ENCODE measurements around the gene HNRNPUL2. TPM values are rescaled to one million over a fixed set of nuclear protein-coding genes. Genes with fewer than 3 reads are reported as not detected.

HNRNPUL2 gene
- total RNA-seq, 2 experiments from 2014 or later, result 56.0 to 62.3 TPM

- intact Hi-C loops (cut with micrococcal nuclease), result loop anchor here (2.0 kb wide), 2 partner anchors 56 to 74 kb away; partner anchors contain the start of genes INTS5 and UQCC3
- H3K36me3 Mint-ChIP-seq, result peaks cover 66% of the 10 kb centered on the region
- CTCF ChIA-PET, result interaction anchor here (0.7 to 1.5 kb wide), 9 partner anchors 11 to 333 kb away, joined by 3 to 9 read pairs (median 3); partner anchors contain the start of genes C11orf98, CSKMT and ZBTB3
- peaks cover 49% of the 10 kb centered on the region for H3K4me1 Mint-ChIP-seq (ENCODE audit: low read depth)
- no peaks in the 10 kb centered on the region for H3K9me3 Mint-ChIP-seq
- POLR2A ChIA-PET, result interaction anchor here (0.8 to 5.3 kb wide), 18 partner anchors 9 to 173 kb away, joined by 3 to 48 read pairs (median 11); partner anchors contain the start of genes C11orf98, CSKMT, INTS5 and LBHD1
- peak; percentile 37 for DNase-seq
- peak overlapping the region; percentile 93 for H3K27ac Mint-ChIP-seq
- no peaks in the 10 kb centered on the region for H3K27me3 Mint-ChIP-seq
- H3K4me3 Mint-ChIP-seq, result peak overlapping the region; percentile 99
These were observed 922 bp downstream of the HNRNPUL2 start for GRCh38 chr11:62726156-62726914.

DNA sequence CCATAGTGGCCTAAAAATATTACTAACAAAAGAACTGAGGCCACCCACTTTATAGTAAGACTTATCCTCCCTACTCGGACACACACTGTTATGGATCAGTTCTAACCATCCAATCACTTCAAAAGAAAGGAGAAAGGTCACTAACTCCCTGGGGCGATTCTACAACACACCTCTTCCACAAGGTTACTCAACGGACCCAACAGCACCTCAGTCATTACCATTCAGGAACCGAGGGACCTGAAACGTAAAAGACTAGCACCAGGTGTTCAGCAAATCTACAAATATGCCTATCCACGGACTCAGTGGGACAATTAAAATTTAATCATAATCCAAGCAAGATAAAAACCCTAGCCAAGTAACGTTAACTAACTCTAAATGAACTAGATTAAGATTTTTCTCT lies 1.6 kb downstream of the HNRNPUL2 start:
- Mint-ChIP-seq H3K36me3 (peaks cover 68% of the 10 kb centered on the region), H3K9me3 (no peaks in the 10 kb centered on the region), H3K4me3 (peak overlapping the region; percentile 99), H3K4me1 (ENCODE audit: low read depth) (peaks cover 48% of the 10 kb centered on the region), H3K27me3 (no peaks in the 10 kb centered on the region), H3K27ac (peak overlapping the region; percentile 93)
- DNase-seq, result no peak
- intact Hi-C loops (cut with micrococcal nuclease), result loop anchor here (2.0 kb wide), 2 partner anchors 55 to 73 kb away; partner anchors contain the start of genes INTS5 and UQCC3
- ChIA-PET POLR2A (interaction anchor here (0.8 to 5.3 kb wide), 4 partner anchors 8 to 130 kb away, joined by 3 to 48 read pairs (median 6); no protein-coding TSS in a partner anchor), CTCF (interaction anchor here (0.7 to 1.4 kb wide), 4 partner anchors 20 to 333 kb away, joined by 3 to 4 read pairs (median 3); partner anchors contain the start of gene ZBTB3)

DNA sequence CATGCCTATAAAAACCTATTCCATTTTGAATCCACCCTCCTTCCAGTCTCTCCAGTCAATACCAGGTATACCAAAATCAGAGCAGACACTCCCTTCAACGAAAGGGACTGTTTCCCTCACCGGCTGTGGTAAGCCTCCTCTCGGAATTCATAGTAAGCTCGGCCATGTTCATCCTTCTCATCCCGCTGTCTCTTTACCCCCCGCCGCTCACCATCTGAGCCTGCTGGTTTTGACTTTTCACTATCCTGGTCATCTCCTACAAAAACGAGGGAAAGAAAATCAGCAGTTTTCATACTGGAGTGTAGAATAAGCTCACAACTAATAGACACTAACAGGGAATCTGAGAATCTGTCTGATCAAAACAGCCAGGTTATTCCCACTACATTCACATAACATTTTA lies 3.1 kb downstream of the HNRNPUL2 start:
- Mint-ChIP-seq H3K4me3 (peak overlapping the region; percentile 99), H3K4me1 (ENCODE audit: low read depth) (peaks cover 48% of the 10 kb centered on the region), H3K27me3 (no peaks in the 10 kb centered on the region), H3K9me3 (no peaks in the 10 kb centered on the region), H3K27ac (peak overlapping the region; percentile 50), H3K36me3 (peaks cover 74% of the 10 kb centered on the region)
- ChIA-PET POLR2A (interaction anchor here (5.3 kb wide), 1 partner anchor 131 kb away, joined by 48 read pairs; no protein-coding TSS in a partner anchor), CTCF (interaction anchor here (1.3 to 1.9 kb wide), 3 partner anchors 12 to 133 kb away, joined by 4 to 7 read pairs (median 4); partner anchors contain the start of gene TUT1)
- DNase-seq, result no peak
- intact Hi-C loops (cut with micrococcal nuclease), result no loop called here

GRCh38 chr11:62721994-62722393 lies 5.3 kb downstream of the HNRNPUL2 start:
- Mint-ChIP-seq H3K36me3 (peaks cover 82% of the 10 kb centered on the region), H3K4me3 (no peak overlapping the region), H3K9me3 (no peaks in the 10 kb centered on the region), H3K4me1 (ENCODE audit: low read depth) (peaks cover 58% of the 10 kb centered on the region), H3K27me3 (no peaks in the 10 kb centered on the region), H3K27ac (no peak overlapping the region)
- intact Hi-C loops (cut with micrococcal nuclease), result no loop called here
- CTCF ChIA-PET, result no interaction called here
- DNase-seq, result no peak
- POLR2A ChIA-PET, result no interaction called here

DNA sequence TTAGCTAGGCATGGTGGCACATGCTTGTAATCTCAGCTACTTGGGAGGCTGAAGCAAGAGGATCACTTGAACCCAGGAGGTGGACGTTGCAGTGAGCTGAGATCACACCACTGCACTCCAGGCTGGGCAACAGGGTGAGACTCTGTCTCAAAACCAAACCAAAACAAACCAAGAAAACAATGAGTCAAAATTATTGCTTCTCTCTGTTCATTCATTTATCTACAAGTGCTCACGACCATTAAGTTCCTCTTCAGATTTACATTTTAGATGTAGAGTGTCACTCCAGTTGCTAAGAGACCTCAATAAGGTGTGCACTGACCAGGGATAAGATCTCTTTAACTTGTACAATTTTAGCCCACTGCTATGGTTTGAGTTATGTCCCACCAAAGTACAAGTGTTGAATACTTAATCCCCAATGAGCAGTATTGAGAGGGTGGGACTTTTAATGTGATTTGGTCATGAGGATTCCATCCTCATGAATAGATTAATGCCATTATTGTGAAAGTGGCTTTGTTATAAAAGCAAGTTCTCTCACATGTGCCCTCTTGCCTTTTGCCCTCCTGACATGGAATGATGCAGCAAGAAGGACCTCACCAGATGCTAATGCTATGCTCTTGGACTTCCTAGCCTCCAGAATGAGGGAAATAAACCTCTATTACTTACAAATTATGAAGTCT lies 7.8 kb downstream of the HNRNPUL2 start:
- H3K27ac Mint-ChIP-seq, result peak overlapping the region; percentile 46
- H3K36me3 Mint-ChIP-seq, result peaks cover 83% of the 10 kb centered on the region
- CTCF ChIA-PET, result interaction anchor here (0.9 kb wide), 1 partner anchor 67 kb away, joined by 3 read pairs; no protein-coding TSS in a partner anchor
- H3K27me3 Mint-ChIP-seq, result no peaks in the 10 kb centered on the region
- peaks cover 64% of the 10 kb centered on the region for H3K4me1 Mint-ChIP-seq (ENCODE audit: low read depth)
- no peak overlapping the region for H3K4me3 Mint-ChIP-seq
- intact Hi-C loops (cut with micrococcal nuclease), result no loop called here
- no peaks in the 10 kb centered on the region for H3K9me3 Mint-ChIP-seq
- POLR2A ChIA-PET, result interaction anchor here (0.9 to 1.1 kb wide), 2 partner anchors 9 to 122 kb away, joined by 3 to 4 read pairs; partner anchors contain the start of gene TTC9C
- DNase-seq, result no peak

DNA sequence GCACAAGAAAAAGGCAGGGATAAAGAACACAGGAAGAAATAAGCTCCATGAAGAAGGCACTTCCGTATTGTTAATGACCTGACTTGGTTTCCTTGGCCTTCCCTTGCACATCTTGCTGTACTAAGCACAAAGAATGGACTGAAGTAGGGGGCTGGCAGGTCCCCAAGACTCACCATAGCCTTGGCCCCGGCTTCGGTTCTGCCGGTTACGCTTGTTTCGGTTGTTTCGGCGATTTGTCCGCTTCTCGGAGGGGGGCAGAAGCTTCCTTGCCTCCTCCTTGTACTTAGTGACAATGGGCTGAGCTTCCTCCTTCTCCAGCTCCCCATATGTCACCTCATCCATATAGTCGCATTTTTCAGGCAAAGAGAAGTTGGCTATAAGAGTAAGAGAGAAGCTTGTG lies 10.4 kb downstream of the HNRNPUL2 start:
- Mint-ChIP-seq H3K27ac (peak overlapping the region; percentile 24), H3K4me1 (ENCODE audit: low read depth) (peaks cover 67% of the 10 kb centered on the region), H3K4me3 (no peak overlapping the region), H3K27me3 (no peaks in the 10 kb centered on the region), H3K36me3 (peaks cover 73% of the 10 kb centered on the region), H3K9me3 (no peaks in the 10 kb centered on the region)
- POLR2A ChIA-PET, result interaction anchor here (1.4 kb wide), 1 partner anchor 10 kb away, joined by 8 read pairs; the partner anchor contains the start of genes HNRNPUL2 and TTC9C
- DNase-seq, result no peak
- CTCF ChIA-PET, result interaction anchor here (1.3 kb wide), 1 partner anchor 22 kb away, joined by 7 read pairs; no protein-coding TSS in a partner anchor
- intact Hi-C loops (cut with micrococcal nuclease), result no loop called here

DNA sequence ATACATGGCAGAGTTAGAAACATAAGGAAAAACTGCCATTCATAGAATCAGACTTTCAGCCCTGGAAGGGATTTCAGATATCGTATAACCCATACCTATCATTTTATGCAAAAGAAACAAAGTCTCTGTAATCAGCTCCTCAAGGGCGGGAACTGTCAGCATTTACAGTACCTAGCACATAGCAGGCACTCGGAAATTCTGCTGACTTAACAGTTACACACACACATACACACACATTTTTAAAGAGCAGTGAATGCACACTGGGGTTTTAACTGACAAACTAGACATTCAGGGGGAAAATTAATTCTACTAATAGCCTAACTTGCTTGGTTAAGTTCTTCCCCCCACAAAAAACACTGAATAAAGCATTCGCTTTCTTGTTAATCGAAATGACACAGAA lies 11.1 kb downstream of the HNRNPUL2 start:
- Mint-ChIP-seq H3K27ac (peak overlapping the region; percentile 7), H3K36me3 (peaks cover 70% of the 10 kb centered on the region), H3K27me3 (no peaks in the 10 kb centered on the region), H3K4me1 (ENCODE audit: low read depth) (peaks cover 63% of the 10 kb centered on the region), H3K9me3 (no peaks in the 10 kb centered on the region), H3K4me3 (no peak overlapping the region)
- DNase-seq, result no peak
- ChIA-PET CTCF (interaction anchor here (1.3 kb wide), 1 partner anchor 21 kb away, joined by 7 read pairs; no protein-coding TSS in a partner anchor), POLR2A (no interaction called here)
- intact Hi-C loops (cut with micrococcal nuclease), result no loop called here

- Mint-ChIP-seq H3K27ac (peak overlapping the region; percentile 63), H3K27me3 (no peaks in the 10 kb centered on the region), H3K36me3 (peaks cover 70% of the 10 kb centered on the region), H3K4me1 (ENCODE audit: low read depth) (peaks cover 63% of the 10 kb centered on the region), H3K4me3 (no peak overlapping the region), H3K9me3 (no peaks in the 10 kb centered on the region)
- intact Hi-C loops (cut with micrococcal nuclease), result no loop called here
- ChIA-PET POLR2A (no interaction called here), CTCF (interaction anchor here (1.1 to 1.5 kb wide), 3 partner anchors 12 to 94 kb away, joined by 3 to 7 read pairs (median 3); partner anchors contain the start of genes B3GAT3 and HNRNPUL2)
- no peak for DNase-seq
These were observed 11.8 kb downstream of the HNRNPUL2 start for GRCh38 chr11:62715150-62716130.

GRCh38 chr11:62713343-62713742 lies 13.9 kb downstream of the HNRNPUL2 start:
- H3K4me3 Mint-ChIP-seq, result no peak overlapping the region
- no peaks in the 10 kb centered on the region for H3K9me3 Mint-ChIP-seq
- POLR2A ChIA-PET, result interaction anchor here (1.0 kb wide), 1 partner anchor 119 kb away, joined by 3 read pairs; the partner anchor contains the start of gene STX5
- H3K4me1 Mint-ChIP-seq (ENCODE audit: low read depth), result peaks cover 65% of the 10 kb centered on the region
- H3K36me3 Mint-ChIP-seq, result peaks cover 65% of the 10 kb centered on the region
- H3K27me3 Mint-ChIP-seq, result no peaks in the 10 kb centered on the region
- CTCF ChIA-PET, result interaction anchor here (1.0 to 1.2 kb wide), 4 partner anchors 12 to 145 kb away, joined by 3 to 4 read pairs (median 3); partner anchors contain the start of gene POLR2G
- intact Hi-C loops (cut with micrococcal nuclease), result no loop called here
- peak overlapping the region; percentile 87 for H3K27ac Mint-ChIP-seq
- DNase-seq, result no peak

DNA sequence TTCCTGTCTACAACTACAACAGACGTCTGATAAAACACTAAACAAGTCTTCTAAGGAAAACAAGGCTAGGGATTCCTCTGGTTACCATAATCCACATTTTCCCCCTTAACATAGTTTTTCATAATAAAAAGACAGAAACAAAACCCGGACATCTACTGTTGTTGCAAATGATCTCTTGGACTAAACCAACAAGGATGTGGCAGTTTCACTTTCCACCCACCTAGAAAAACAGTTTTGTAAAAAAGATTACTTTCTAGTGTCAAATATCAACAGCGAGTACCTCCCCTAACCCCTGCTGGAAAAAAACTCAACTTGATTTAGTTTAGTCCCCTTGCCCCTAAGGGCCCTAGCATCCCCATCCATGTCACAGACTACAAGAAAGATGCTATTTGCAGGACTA lies 14.4 kb downstream of the HNRNPUL2 start:
- intact Hi-C loops (cut with micrococcal nuclease), result no loop called here
- Mint-ChIP-seq H3K27me3 (no peaks in the 10 kb centered on the region), H3K27ac (peak overlapping the region; percentile 87), H3K9me3 (no peaks in the 10 kb centered on the region), H3K36me3 (peaks cover 61% of the 10 kb centered on the region), H3K4me1 (ENCODE audit: low read depth) (peaks cover 66% of the 10 kb centered on the region), H3K4me3 (no peak overlapping the region)
- ChIA-PET CTCF (interaction anchor here (0.8 to 1.2 kb wide), 5 partner anchors 12 to 145 kb away, joined by 3 to 4 read pairs (median 3); partner anchors contain the start of genes HNRNPUL2 and POLR2G), POLR2A (interaction anchor here (0.8 kb wide), 1 partner anchor 17 kb away, joined by 3 read pairs; no protein-coding TSS in a partner anchor)
- DNase-seq, result no peak

Measured in activated CD4-positive, alpha-beta memory T cell treated with anti-CD3 and anti-CD28 coated beads for 36 hours (primary cell).